ENCODE results near the gene UBE2A.

DNA sequence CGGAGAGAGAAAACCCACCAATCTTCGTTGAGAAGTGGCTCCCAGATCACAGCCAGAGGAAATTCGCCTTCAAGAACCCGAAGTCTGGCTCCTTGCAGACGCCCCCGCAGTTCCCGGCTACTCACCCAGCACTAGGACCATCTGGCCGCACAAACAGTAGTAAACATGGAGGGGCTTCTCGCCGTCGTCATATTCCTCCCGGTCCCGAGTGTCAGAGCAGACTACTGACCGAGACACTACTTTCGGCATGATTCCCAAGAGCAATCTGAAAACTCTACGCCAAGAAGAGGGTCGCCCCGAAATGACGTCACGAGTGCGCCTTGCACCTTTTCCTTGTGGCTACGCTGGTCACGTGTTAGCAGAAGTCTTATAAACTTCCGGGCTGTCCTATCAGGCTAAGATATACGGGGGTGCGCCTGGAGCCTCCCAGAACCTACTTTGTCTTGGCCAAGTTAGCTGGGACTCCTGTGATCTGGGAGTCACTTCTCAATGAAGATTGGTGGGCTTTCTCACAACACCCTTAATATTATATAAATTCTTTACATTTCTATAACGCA lies 9.2 kb upstream of the UBE2A start, which contains the start of gene STEEP1:
- TF ChIP-seq, protein P1, sequence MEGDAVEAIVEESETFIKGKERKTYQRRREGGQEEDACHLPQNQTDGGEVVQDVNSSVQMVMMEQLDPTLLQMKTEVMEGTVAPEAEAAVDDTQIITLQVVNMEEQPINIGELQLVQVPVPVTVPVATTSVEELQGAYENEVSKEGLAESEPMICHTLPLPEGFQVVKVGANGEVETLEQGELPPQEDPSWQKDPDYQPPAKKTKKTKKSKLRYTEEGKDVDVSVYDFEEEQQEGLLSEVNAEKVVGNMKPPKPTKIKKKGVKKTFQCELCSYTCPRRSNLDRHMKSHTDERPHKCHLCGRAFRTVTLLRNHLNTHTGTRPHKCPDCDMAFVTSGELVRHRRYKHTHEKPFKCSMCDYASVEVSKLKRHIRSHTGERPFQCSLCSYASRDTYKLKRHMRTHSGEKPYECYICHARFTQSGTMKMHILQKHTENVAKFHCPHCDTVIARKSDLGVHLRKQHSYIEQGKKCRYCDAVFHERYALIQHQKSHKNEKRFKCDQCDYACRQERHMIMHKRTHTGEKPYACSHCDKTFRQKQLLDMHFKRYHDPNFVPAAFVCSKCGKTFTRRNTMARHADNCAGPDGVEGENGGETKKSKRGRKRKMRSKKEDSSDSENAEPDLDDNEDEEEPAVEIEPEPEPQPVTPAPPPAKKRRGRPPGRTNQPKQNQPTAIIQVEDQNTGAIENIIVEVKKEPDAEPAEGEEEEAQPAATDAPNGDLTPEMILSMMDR (IDR thresholded peaks at IDR 0.05) = no peak
- peak; percentile 72 to 73 (median 72) for TF ChIP-seq POLR2AphosphoS5 (IDR thresholded peaks at IDR 0.05)
- no peak for TF ChIP-seq EP300 (IDR thresholded peaks at IDR 0.05; ENCODE audit: low read depth)
